SU-DHL-6 (cell line): ENCODE results near the gene STK10.

Source experiments
- CTCF ChIP-seq: fragments of 200-600 bp; sonication (generic); IDR thresholded peaks from one replicate; pipeline ENCODE4 v1.5.1; 2017; ENCODE audit warnings: antibody characterized with exemption, mild to moderate bottlenecking, low read length, moderate library complexity; ENCODE audit not compliant: insufficient read depth, poor library complexity, severe bottlenecking
- EZH2phosphoT487 ChIP-seq: fragments of 200-600 bp; sonication (generic), shearing (Covaris generic); conservative IDR thresholded peaks from 2 replicates; pipeline ENCODE4 v1.6.1; 2018; ENCODE audit warnings: mild to moderate bottlenecking, antibody characterized with exemption, low read length, moderate library complexity, mixed read lengths

- TF ChIP-seq CTCF (no peak), EZH2phosphoT487 (no peak)
Measured at GRCh38 chr5:172055996-172056395, 132.0 kb downstream of the STK10 start.
